Vagina (tissue), 2 donors: Measurements from ENCODE around the gene RPS3. TPM values are rescaled to one million over a fixed set of nuclear protein-coding genes. Genes with fewer than 3 reads are reported as not detected.
"Not testable (repeated sequence)": the region's sequence is repeated elsewhere in the genome, so short reads cannot be mapped to it uniquely, and the experiment has no call there.

Experiments
- DNase-seq, 2 donors: peaks; one replicate each; pipeline ENCODE4 v3.0.0-alpha.2; 2017; ENCODE audit errors: extremely low spot score in 2 of 2
- H3K27ac ChIP-seq: fragments of 200-600 bp; sonication (generic); one replicate; pipeline ENCODE4 v1.5.1; 2019
- H3K27me3 ChIP-seq: fragments of 200-600 bp; sonication (generic); one replicate; pipeline ENCODE4 v1.5.1; 2019
- H3K36me3 ChIP-seq, 2 donors: fragments of 200-600 bp; sonication (generic); one replicate each; pipeline ENCODE4 v1.5.1; 2017 to 2019
- H3K4me1 ChIP-seq: fragments of 200-600 bp; sonication (generic); one replicate; pipeline ENCODE4 v1.5.1; 2019
- H3K4me3 ChIP-seq, 2 donors: fragments of 200-600 bp; sonication (generic); 1 replicate in 1 of 2; 2 replicates in 1 of 2; pipeline ENCODE4 v1.5.1; 2016 to 2019
- H3K9me3 ChIP-seq: fragments of 200-600 bp; sonication (generic); one replicate; pipeline ENCODE4 v1.5.1; 2019
- POLR2A ChIP-seq, 2 donors: fragments of 450-650 bp; IDR thresholded peaks; one replicate each; pipeline ENCODE4 v1.6.1; 2017; ENCODE audit warnings: antibody characterized with exemption in 2 of 2, mild to moderate bottlenecking in 2 of 2, moderate library complexity in 2 of 2
- POLR2AphosphoS5 ChIP-seq, 2 donors: sonication (generic); formaldehyde crosslinking; IDR thresholded peaks; one replicate each; pipeline ENCODE4 v1.9.0; 2017; ENCODE audit warnings: antibody characterized with exemption in 2 of 2, mild to moderate bottlenecking in 2 of 2, low read depth in 1 of 2; ENCODE audit not compliant: insufficient read depth in 1 of 2
- intact Hi-C: fragments of 100-400 bp; cut with DNase I; formaldehyde crosslinking; loops from one replicate; pipeline ENCODE4 v1.15.1; 2023
- total RNA-seq: library from RNA; depleted of rRNA; stranded (reverse); fragments of >200 nt; gene quantifications from one replicate; pipeline ENCODE4 v1.2.3, GENCODE V29; 2016
- TF ChIP-seq, protein P1 (sequence below), 3 experiments: fragments of 450-650 bp in 2 of 3; fragments of 200-600 bp in 1 of 3; sonication (generic) in 1 of 3; IDR thresholded peaks; one replicate each; pipeline ENCODE4 v1.5.1; 2017 to 2019; ENCODE audit warnings: antibody characterized with exemption in 3 of 3, mild to moderate bottlenecking in 2 of 3, moderate library complexity in 2 of 3

RPS3 gene
- total RNA-seq, 1 donor from 2014 or later = 1,625 TPM

DNA sequence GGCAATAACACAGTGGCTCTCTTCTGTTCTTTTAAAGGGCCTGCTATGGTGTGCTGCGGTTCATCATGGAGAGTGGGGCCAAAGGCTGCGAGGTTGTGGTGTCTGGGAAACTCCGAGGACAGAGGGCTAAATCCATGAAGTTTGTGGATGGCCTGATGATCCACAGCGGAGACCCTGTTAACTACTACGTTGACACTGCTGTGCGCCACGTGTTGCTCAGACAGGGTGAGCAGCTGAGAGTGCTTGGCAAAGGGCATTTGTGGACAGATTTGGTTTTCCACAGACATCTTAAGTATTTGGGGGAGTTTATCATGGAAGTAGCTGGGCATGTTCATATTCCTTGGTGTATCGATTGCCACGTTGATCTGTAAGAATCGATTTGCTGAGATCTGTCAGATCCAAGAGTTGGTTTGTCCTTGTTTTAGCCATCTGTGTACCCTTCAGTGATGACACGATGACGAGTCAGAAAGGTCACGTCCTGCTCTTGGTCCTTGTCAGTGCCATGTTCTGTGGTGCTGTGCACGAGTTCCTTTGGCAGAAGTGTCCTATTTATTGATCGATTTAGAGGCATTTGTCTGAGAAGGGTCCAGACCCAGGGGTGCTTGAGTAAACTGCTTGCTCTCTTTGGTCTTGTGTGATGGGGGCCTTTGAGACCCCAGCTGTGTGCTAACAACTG is 4.8 kb downstream of the RPS3 start:
- Histone ChIP-seq H3K9me3 (no peaks in the 10 kb centered on the region), H3K27ac (no peak overlapping the region), H3K4me1 (peaks cover 27% of the 10 kb centered on the region), H3K27me3 (no peaks in the 10 kb centered on the region), H3K36me3 (peaks cover 0 to 65% of the 10 kb centered on the region in 2 donors), H3K4me3 (no peak overlapping the region)
- no peak for TF ChIP-seq POLR2AphosphoS5 (IDR thresholded peaks at IDR 0.05; ENCODE audit: insufficient read depth in 1 of 2, low read depth in 1 of 2)
- TF ChIP-seq POLR2A (IDR thresholded peaks at IDR 0.05) = no peak
- TF ChIP-seq, protein P1, sequence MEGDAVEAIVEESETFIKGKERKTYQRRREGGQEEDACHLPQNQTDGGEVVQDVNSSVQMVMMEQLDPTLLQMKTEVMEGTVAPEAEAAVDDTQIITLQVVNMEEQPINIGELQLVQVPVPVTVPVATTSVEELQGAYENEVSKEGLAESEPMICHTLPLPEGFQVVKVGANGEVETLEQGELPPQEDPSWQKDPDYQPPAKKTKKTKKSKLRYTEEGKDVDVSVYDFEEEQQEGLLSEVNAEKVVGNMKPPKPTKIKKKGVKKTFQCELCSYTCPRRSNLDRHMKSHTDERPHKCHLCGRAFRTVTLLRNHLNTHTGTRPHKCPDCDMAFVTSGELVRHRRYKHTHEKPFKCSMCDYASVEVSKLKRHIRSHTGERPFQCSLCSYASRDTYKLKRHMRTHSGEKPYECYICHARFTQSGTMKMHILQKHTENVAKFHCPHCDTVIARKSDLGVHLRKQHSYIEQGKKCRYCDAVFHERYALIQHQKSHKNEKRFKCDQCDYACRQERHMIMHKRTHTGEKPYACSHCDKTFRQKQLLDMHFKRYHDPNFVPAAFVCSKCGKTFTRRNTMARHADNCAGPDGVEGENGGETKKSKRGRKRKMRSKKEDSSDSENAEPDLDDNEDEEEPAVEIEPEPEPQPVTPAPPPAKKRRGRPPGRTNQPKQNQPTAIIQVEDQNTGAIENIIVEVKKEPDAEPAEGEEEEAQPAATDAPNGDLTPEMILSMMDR (IDR thresholded peaks at IDR 0.05) = no peak
- DNase-seq = no peak
- intact Hi-C loops = no loop called here

DNA sequence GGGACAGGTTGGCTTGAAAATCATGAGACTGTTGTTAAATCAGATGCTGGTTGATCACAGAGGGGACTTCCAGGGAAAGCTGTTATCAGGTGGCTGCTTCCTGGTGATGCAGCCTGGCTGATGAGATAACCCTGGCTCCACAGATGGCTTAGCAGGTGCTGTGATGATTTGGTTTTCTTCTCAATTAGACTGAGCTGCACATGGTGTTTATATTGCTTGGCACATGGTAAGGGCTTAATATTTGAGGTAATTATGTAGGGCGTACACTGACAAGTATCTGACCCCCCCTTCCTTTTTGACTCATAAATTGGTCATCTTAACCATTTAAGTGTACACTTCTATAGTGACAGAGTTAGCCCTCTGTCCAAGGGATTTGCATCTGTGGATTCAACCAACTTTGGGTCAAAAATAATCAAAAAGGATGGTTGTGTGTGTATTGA is 7.0 kb downstream of the RPS3 start:
- Histone ChIP-seq H3K4me3 (no peak overlapping the region), H3K27ac (no peak overlapping the region), H3K4me1 (peaks cover 17% of the 10 kb centered on the region), H3K9me3 (no peaks in the 10 kb centered on the region), H3K36me3 (peaks cover 0 to 61% of the 10 kb centered on the region in 2 donors), H3K27me3 (no peaks in the 10 kb centered on the region)
- DNase-seq = no peak
- intact Hi-C loops = no loop called here
- TF ChIP-seq POLR2A (IDR thresholded peaks at IDR 0.05) = no peak
- TF ChIP-seq, protein P1 (IDR thresholded peaks at IDR 0.05) = no peak
- TF ChIP-seq POLR2AphosphoS5 (IDR thresholded peaks at IDR 0.05; ENCODE audit: insufficient read depth in 1 of 2, low read depth in 1 of 2) = no peak

DNA sequence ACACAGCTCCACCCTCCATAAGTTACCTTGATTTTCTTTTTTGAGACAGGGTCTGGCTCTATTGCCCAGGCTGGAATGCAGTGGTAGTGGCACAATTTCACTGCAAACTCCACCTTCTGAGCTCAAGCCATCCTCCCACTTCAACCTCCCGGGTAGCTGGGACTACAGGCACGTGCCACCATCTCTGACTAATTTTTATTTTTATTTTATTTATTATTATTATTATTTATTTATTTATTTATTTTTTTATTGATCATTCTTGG is 9.6 kb downstream of the RPS3 start:
- TF ChIP-seq, protein P1 (IDR thresholded peaks at IDR 0.05) = no peak
- H3K9me3 ChIP-seq = no peaks in the 10 kb centered on the region
- H3K4me3 ChIP-seq = no peak overlapping the region
- H3K4me1 ChIP-seq = no peaks in the 10 kb centered on the region
- DNase-seq = no peak
- H3K36me3 ChIP-seq = peaks cover 0 to 37% of the 10 kb centered on the region in 2 donors
- H3K27ac ChIP-seq = no peak overlapping the region
- intact Hi-C loops = no loop called here
- no peaks in the 10 kb centered on the region for H3K27me3 ChIP-seq

DNA sequence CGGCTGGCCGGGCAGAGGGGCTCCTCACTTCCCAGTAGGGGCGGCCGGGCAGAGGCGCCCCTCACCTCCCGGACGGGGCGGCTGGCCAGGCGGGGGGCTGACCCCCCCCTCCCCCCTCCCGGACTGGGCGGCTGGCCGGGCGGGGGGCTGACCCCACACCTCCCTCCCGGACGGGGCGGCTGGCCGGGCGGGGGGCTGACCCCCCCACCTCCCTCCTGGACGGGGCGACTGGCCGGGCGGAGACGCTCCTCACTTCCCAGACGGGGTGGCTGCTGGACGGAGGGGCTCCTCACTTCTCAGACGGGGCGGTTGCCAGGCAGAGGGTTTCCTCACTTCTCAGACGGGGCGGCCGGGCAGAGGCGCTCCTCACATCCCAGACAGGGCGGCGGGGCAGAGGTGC is 10.7 kb downstream of the RPS3 start:
- H3K27ac ChIP-seq, H3K9me3 ChIP-seq, DNase-seq, H3K27me3 ChIP-seq, H3K4me1 ChIP-seq, H3K4me3 ChIP-seq, intact Hi-C loops: not testable (repeated sequence)
- H3K36me3 ChIP-seq = peaks cover 0 to 26% of the 10 kb centered on the region in 2 donors

DNA sequence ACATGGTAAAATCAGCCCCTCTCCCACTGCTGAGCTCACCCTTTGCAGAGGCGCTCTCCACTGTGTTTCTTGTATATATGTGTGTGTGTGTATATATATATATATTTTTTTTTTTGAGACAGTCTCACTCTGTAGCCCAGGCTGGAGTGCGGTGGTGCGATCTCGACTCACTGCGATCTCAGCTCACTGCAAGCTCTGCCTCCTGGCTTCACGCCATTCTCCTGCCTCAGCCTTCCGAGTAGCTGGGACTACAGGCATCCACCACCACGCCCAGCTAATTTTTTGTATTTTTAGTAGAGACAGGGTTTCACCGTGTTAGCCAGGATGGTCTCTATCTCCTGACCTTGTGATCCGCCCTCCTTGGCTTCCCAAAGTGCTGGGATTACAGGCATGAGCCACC is 13.8 kb downstream of the RPS3 start:
- H3K36me3 ChIP-seq, intact Hi-C loops, H3K9me3 ChIP-seq, H3K27me3 ChIP-seq, DNase-seq, H3K4me3 ChIP-seq, H3K4me1 ChIP-seq, H3K27ac ChIP-seq: not testable (repeated sequence)

DNA sequence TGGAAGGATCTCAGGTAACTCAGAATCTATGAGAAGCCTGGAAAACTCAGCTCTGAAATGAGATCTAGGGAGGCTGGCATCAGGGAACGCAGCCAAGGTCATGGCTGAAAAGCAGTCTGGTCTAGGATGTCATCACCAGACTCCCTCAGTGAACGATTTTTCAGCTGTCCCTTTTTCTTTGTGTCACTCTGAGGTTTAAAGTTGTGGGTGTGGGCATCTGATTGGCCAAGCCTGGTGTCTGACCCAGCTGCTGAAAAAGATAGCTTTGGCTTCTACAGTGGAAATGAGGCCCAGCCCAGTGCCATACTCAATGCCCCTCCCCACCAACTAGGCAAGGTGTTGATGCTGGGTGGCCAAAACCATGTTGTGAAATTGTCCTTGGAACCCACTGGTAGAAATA is 14.5 kb downstream of the RPS3 start:
- no peak for DNase-seq
- intact Hi-C loops = no loop called here
- no peaks in the 10 kb centered on the region for H3K4me1 ChIP-seq
- TF ChIP-seq POLR2AphosphoS5 (IDR thresholded peaks at IDR 0.05; ENCODE audit: insufficient read depth in 1 of 2, low read depth in 1 of 2) = no peak
- no peak for TF ChIP-seq POLR2A (IDR thresholded peaks at IDR 0.05)
- TF ChIP-seq, protein P1 (IDR thresholded peaks at IDR 0.05) = no peak
- no peak overlapping the region for H3K4me3 ChIP-seq
- H3K27me3 ChIP-seq = no peaks in the 10 kb centered on the region
- no peaks in the 10 kb centered on the region for H3K9me3 ChIP-seq
- peaks cover 0 to under 1% of the 10 kb centered on the region in 2 donors for H3K36me3 ChIP-seq
- H3K27ac ChIP-seq = no peak overlapping the region
